Epithelial cell of proximal tubule (primary cell): ENCODE data around the gene RIMBP2. TPM values are rescaled to one million over a fixed set of nuclear protein-coding genes. Genes with fewer than 3 reads are reported as not detected.

Experiments
- DNase-seq: peaks from one replicate; pipeline ENCODE4 v3.0.0-alpha.2; 2011; ENCODE audit warnings: low read depth
- H3K4me3 ChIP-seq: 2 replicates; pipeline ENCODE4 v1.5.1; 2011; ENCODE audit warnings: low read depth, mild to moderate bottlenecking, low read length
- CTCF ChIP-seq: conservative IDR thresholded peaks from 2 replicates; pipeline ENCODE4 v1.5.1; 2012; ENCODE audit warnings: low read depth, mild to moderate bottlenecking, low read length
- total RNA-seq: library from RNA; depleted of rRNA; stranded (reverse); fragments of >200 nt; gene quantifications from 2 replicates; pipeline ENCODE4 v1.2.3, GENCODE V29; 2015

RIMBP2 gene
- total RNA-seq, 1 donor from 2014 or later = 0.98 TPM

- no peak overlapping the region for H3K4me3 ChIP-seq
- TF ChIP-seq CTCF = no peak
- DNase-seq = no peak
These were observed 163.6 kb downstream of the RIMBP2 start for GRCh38 chr12:130552483-130552996.

GRCh38 chr12:130549361-130549760, 166.7 kb downstream of the RIMBP2 start:
- TF ChIP-seq CTCF = no peak
- no peak overlapping the region for H3K4me3 ChIP-seq
- no peak for DNase-seq

- no peak for DNase-seq
- H3K4me3 ChIP-seq = no peak overlapping the region
- no peak for TF ChIP-seq CTCF
These were observed 168.5 kb downstream of the RIMBP2 start for GRCh38 chr12:130547480-130548155.

- no peak for TF ChIP-seq CTCF
- DNase-seq = no peak
- no peak overlapping the region for H3K4me3 ChIP-seq
These were observed 169.6 kb downstream of the RIMBP2 start for GRCh38 chr12:130546494-130546893.

GRCh38 chr12:130545475-130545874, 170.6 kb downstream of the RIMBP2 start:
- no peak for TF ChIP-seq CTCF
- DNase-seq = no peak
- no peak overlapping the region for H3K4me3 ChIP-seq

GRCh38 chr12:130540376-130540775, 175.7 kb downstream of the RIMBP2 start:
- no peak for TF ChIP-seq CTCF
- DNase-seq = no peak
- H3K4me3 ChIP-seq = no peak overlapping the region
